Kidney capillary endothelial cell (primary cell): ENCODE measurements around the gene CD28.
"Not testable (repeated sequence)": the region's sequence is repeated elsewhere in the genome, so short reads cannot be mapped to it uniquely, and the experiment has no call there.

Source experiments
- DNase-seq: peaks from one replicate; pipeline ENCODE4 v3.0.0-alpha.2; 2018; ENCODE audit warnings: low spot score

Gene CD28

GRCh38 chr2:203687165-203687564 is 19.3 kb upstream of the CD28 start:
- no peak for DNase-seq

GRCh38 chr2:203688798-203689197 is 17.6 kb upstream of the CD28 start:
- no peak for DNase-seq

DNA sequence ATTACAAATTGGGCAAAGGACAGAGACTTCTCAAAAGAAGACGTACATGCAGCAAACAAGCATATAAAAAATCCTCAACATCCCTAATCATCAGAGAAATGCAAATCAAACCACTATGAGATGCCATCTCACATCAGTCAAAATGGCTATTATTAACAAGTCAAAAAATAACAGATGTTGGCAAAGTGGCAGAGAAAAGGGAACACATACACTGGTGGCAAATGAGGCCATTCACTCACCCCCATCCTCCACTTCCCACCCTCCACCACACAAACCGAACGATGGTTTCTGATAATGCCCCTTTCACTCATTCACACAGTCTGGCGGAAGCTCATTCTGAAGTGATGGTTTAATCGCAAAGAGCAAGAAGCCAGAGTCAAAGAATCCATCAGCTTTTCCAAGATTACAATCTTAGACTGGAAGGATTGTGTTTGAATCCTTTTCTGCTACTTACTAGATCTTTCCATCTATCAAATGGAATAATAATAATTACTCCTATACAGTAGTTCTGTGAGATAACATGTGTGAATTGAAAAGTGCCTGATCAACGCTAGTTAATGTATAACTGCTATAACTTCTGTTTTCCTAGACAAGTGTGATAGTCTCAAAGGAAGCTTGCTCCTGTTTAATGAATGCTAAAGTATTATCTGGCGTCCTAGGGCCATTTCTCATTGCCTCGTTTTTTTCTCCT is 16.9 kb upstream of the CD28 start:
- DNase-seq = no peak

- no peak for DNase-seq
Observed at GRCh38 chr2:203690117-203690431, 16.4 kb upstream of the CD28 start.

GRCh38 chr2:203690441-203691047 is 15.9 kb upstream of the CD28 start:
- no peak for DNase-seq

DNA sequence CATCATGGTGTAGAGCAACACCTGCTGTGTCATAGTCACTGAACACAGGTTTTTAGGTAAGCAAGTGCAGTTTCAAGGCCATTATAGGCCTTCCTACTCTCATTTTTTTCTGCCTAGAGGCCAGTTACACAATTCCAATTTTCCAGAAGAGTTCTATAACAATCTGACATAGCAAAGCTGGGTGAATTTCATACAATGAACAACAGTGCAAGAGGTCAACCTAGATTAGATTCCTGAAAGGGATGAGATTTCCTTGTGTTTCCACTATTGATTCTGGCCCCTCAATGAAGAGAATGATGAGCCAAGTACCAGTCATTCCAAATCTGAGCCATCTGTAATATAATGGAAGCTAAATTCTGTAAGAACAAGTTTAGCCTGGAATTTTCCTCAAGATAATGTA is 15.3 kb upstream of the CD28 start:
- no peak for DNase-seq

DNA sequence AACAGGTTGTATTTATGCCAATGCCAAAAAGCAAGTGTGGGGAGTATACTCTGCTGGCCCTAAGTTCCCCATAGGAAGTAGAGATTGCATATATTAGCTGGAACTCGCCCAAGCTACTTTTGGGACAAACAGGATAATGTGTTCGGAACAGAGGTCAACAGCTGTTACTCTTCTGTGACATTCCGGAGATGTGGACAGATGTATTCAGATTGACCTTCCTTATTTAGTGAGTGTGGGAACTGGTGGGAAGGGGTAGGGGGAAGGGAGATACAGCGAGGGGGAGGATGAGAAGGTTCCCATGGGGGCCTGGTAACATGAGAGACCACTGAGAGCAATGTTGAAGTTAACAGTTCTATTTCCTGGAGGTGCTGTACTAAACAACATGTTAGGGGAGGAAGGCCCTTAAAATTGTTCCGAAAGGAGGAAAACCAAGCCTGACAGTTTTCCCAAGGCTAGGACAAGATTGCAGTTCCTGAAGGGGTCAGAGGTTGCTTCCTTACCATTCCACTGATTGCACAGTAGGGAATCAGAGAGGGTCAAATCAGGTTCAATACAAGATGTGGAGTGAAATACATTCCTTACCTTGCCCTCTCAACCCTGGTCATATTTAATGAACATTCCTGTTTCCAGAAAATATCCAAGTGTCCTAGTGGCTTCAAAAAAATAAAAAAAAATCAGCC is 14.3 kb upstream of the CD28 start:
- DNase-seq = no peak

DNA sequence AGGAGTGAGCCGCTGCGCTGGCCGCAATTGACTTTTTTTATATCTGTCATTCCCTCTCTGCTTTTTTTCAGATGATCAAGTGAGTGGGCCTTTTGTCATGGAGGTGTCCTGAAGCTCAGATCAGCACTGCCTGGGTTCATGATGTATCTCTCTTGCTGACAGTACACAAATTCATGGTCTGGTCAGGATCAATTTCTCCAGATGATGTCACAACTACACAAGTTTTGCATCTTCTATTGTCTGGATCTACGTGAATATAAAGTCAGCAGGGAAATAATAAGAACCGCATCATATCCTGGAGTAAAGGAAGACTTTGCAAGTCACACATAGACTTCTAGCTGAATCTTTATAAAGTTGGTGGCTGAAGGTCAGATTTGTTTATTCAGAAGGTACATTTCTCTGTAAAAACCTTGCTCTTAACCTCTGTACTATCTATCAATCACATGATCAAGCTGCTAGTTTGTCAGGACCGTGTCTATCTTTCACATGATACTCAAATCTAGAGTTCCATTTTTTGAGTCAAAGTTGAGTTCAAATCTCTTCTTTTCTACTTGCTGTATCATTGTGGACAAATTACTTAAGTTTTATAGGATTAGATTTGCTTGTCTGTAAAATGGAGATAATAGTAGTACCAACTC is 13.1 kb upstream of the CD28 start:
- DNase-seq = no peak

GRCh38 chr2:203694191-203694590 is 12.2 kb upstream of the CD28 start:
- DNase-seq = no peak

GRCh38 chr2:203697190-203697589 is 9.2 kb upstream of the CD28 start:
- DNase-seq = no peak

DNA sequence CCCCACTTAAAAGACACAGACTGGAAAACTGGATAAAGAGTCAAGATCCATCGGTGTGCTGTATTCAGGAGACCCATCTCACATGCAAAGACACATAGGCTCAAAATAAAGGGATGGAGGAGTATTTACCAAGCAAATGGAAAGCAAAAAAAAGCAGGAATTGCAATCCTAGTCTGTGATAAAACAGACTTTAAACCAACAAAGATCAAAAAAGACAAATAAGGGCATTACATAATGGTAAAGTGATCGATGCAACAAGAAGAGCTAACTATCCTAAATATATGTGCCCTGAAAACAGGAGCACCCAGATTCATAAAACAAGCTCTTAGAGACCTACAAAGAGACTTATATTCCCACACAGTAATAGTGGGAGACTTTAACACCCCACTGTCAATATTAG is 8.7 kb upstream of the CD28 start:
- not testable (repeated sequence) for DNase-seq

DNA sequence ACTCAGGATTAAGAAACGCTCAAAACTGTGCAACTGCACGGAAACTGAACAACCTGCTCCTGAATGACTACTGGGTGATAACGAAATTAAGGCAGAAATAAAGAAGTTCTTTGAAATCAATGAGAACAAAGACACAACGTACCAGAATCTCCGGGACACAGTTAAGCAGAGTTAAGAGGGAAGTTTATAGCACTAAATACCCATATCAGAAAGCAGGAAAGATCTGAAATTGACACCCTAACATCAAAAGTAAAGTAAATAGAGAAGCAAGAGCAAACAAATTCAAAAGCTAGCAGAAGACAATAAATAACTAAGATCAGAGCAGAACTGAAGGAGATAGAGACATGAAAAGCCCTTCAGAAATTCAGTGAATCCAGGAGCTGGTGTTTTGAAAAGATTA is 8.0 kb upstream of the CD28 start:
- DNase-seq = not testable (repeated sequence)

- DNase-seq = no peak
Observed at GRCh38 chr2:203704430-203704829, 2.0 kb upstream of the CD28 start.

- DNase-seq = no peak
Observed at GRCh38 chr2:203705178-203705577, 1.3 kb upstream of the CD28 start.

DNA sequence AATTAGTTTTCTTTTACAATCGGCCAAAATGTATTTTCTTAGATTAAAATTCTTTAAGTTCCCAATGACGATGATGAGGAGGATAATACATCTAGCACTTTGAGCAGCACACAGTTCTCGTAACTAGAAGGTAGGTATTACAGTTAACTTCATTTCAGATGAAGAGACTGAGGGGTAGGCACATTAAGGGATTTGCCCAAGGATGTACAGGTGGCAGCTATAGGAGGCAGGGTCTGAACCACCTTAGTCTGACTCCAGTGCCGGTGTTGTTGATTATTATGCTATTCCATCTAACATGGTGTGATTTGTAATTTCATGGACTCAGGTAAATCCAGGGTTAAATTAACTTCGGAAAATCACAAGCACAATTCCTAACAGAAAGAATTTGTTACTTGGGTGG is 1.1 kb downstream of the CD28 start:
- no peak for DNase-seq

DNA sequence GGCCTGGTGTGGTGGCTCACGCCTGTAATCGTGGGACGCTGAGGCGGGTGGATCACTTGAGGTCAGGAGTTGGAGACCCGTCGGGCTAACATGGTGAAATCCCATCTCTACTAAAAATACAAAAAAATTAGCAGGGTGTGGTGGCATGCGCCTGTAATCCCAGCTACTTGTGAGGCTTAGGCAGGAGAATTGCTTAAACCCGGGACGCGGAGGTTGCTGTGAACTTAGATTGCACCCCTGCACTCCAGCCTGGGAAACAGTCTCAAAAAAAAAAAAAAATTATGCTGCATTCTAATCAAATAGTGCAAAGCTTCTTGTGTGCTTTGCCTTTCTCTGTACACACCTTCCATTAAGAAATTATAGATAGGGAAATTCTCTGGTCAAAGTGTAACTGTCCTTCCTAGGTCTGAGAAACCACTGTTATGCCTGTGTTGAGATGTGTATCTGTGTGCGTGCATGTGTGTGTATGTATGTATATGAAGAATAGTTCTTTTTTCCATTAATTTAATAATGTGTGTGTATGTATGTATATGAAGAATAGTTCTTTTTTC is 2.5 kb downstream of the CD28 start:
- DNase-seq = no peak

DNA sequence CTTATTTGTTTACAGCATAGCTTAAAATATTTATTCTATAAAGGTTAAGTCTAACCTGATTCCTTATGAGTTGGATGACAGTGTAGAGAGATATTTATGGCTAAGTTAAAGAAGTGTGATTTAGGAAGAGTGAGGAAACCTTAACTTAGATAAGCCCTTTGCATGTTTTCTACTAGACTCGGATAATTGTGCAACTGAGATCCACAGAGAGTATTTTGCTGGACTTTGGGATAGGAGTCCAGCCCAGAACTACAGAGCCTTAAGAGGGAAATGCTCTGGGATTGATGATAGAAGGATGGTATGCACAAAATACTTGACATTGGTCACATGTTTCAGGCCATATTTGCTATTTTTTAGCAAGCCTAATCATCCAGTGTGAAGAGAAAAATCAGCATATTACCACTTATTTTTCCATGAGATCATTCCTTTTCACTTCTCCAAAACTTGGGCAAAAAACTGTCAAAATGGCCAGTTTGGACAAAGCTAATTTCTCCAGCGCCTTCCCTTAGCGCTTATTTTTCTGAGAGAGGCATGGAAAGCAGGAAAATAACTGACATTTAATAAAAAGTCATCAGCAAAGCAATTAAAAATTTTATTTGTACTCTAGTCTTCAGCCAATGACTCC is 3.1 kb downstream of the CD28 start:
- no peak for DNase-seq

DNA sequence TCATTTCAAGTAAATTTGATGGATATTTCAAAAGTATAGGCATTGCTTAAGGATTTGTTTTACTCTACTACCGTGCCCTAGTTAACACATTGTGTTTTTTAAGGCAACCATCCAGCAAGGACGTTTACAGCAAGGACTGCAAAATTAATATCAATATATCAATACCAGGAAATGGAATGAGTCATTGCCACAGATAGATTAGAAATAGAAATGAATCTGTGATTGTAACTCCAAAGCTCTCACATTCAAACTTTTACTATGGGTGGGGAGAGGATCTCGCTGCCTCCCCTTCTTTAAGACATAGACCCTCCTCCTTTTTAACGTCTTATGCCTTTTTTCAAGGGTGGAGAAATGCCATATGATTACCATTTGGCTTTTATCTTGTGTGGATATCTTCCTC is 3.8 kb downstream of the CD28 start:
- DNase-seq = no peak

DNA sequence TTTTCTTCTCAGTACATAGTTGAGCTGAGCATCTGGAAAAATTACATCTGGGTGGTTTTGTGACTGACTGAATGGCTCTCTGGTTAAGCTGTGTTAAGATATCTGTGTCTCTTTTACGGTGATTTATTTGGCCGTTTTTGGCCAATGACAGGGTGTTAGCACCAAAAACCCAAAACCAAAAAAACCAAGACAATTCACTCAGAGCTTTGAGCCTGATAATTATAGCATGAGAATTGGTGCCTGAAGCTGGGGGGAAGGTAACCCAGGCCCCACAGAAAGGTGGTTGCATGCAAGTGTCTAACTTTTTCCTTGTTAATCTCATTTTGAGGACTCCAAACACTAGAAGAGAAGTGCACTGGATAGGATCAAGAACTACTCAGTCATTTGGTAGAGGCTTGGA is 4.5 kb downstream of the CD28 start:
- no peak for DNase-seq

GRCh38 chr2:203711399-203711798 is 5.0 kb downstream of the CD28 start:
- no peak for DNase-seq

- DNase-seq = no peak
Observed at GRCh38 chr2:203713381-203713780, 6.9 kb downstream of the CD28 start.

- no peak for DNase-seq
Observed at GRCh38 chr2:203714112-203714511, 7.7 kb downstream of the CD28 start.

- no peak for DNase-seq
Observed at GRCh38 chr2:203715744-203716143, 9.3 kb downstream of the CD28 start.
